ENCODE results near the gene EVC2. TPM values are rescaled to one million over a fixed set of nuclear protein-coding genes. Genes with fewer than 3 reads are reported as not detected.

EVC2 gene
- total RNA-seq, 1 donor from 2014 or later, result 1.1 TPM

- Mint-ChIP-seq H3K4me3 (no peak overlapping the region), H3K36me3 (ENCODE audit: low read depth) (no peaks in the 10 kb centered on the region), H3K9me3 (no peaks in the 10 kb centered on the region), H3K27ac (no peak overlapping the region), H3K4me1 (no peaks in the 10 kb centered on the region), H3K27me3 (no peaks in the 10 kb centered on the region)
- TF ChIP-seq, protein P1, sequence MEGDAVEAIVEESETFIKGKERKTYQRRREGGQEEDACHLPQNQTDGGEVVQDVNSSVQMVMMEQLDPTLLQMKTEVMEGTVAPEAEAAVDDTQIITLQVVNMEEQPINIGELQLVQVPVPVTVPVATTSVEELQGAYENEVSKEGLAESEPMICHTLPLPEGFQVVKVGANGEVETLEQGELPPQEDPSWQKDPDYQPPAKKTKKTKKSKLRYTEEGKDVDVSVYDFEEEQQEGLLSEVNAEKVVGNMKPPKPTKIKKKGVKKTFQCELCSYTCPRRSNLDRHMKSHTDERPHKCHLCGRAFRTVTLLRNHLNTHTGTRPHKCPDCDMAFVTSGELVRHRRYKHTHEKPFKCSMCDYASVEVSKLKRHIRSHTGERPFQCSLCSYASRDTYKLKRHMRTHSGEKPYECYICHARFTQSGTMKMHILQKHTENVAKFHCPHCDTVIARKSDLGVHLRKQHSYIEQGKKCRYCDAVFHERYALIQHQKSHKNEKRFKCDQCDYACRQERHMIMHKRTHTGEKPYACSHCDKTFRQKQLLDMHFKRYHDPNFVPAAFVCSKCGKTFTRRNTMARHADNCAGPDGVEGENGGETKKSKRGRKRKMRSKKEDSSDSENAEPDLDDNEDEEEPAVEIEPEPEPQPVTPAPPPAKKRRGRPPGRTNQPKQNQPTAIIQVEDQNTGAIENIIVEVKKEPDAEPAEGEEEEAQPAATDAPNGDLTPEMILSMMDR (IDR thresholded peaks at IDR 0.05), result no peak
- ATAC-seq (ENCODE audit: low read depth) (no peak), DNase-seq (no peak)
- intact Hi-C loops (cut with micrococcal nuclease), result no loop called here
- CTCF ChIA-PET, result no interaction called here
- POLR2A ChIA-PET, result no interaction called here
These were observed 69.4 kb downstream of the EVC2 start for GRCh38 chr4:5638976-5639375.

GRCh38 chr4:5638316-5638715, 70.0 kb downstream of the EVC2 start:
- H3K9me3 Mint-ChIP-seq, result no peaks in the 10 kb centered on the region
- DNase-seq, result no peak
- no peak overlapping the region for H3K4me3 Mint-ChIP-seq
- no peak for ATAC-seq (ENCODE audit: low read depth)
- TF ChIP-seq, protein P1 (IDR thresholded peaks at IDR 0.05), result no peak
- H3K27me3 Mint-ChIP-seq, result no peaks in the 10 kb centered on the region
- H3K4me1 Mint-ChIP-seq, result no peaks in the 10 kb centered on the region
- ChIA-PET POLR2A (no interaction called here), CTCF (no interaction called here)
- intact Hi-C loops (cut with micrococcal nuclease), result no loop called here
- H3K36me3 Mint-ChIP-seq (ENCODE audit: low read depth), result no peaks in the 10 kb centered on the region
- no peak overlapping the region for H3K27ac Mint-ChIP-seq

GRCh38 chr4:5636766-5637670, 71.3 kb downstream of the EVC2 start:
- no peak overlapping the region for H3K4me3 Mint-ChIP-seq

DNA sequence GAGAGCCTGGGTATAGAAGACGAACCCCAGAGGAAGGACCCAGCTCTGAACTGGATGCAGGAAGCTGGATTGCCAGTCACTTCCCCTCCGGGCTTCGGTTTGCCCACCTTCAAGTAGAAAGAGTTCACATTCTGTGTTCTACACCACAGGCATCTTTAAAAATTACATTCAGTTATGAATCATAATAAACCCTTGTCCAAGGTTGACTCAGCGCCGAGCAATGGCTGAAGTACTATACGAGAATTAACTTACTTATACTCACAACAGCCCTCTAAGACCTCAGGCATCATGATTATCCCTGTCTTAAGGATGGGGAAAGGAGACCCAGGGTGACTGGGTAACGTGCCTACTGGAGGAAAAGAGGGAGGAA, 72.5 kb downstream of the EVC2 start:
- Mint-ChIP-seq H3K36me3 (ENCODE audit: low read depth) (no peaks in the 10 kb centered on the region), H3K27me3 (no peaks in the 10 kb centered on the region), H3K4me3 (no peak overlapping the region), H3K4me1 (no peaks in the 10 kb centered on the region), H3K9me3 (no peaks in the 10 kb centered on the region), H3K27ac (no peak overlapping the region)
- intact Hi-C loops (cut with micrococcal nuclease), result no loop called here
- POLR2A ChIA-PET, result no interaction called here
- TF ChIP-seq, protein P1 (IDR thresholded peaks at IDR 0.05), result no peak
- CTCF ChIA-PET, result no interaction called here
- DNase-seq, result no peak
- no peak for ATAC-seq (ENCODE audit: low read depth)

More at GRCh38 chr4:5636766-5637670, 71.3 kb downstream of the EVC2 start:
- Mint-ChIP-seq H3K27ac (no peak overlapping the region), H3K4me1 (no peaks in the 10 kb centered on the region), H3K36me3 (ENCODE audit: low read depth) (no peaks in the 10 kb centered on the region), H3K27me3 (no peaks in the 10 kb centered on the region), H3K9me3 (no peaks in the 10 kb centered on the region)
- TF ChIP-seq, protein P1 (IDR thresholded peaks at IDR 0.05), result no peak
- POLR2A ChIA-PET, result no interaction called here
- DNase-seq (no peak), ATAC-seq (ENCODE audit: low read depth) (no peak)
- intact Hi-C loops (cut with micrococcal nuclease), result no loop called here
- CTCF ChIA-PET, result no interaction called here

DNA sequence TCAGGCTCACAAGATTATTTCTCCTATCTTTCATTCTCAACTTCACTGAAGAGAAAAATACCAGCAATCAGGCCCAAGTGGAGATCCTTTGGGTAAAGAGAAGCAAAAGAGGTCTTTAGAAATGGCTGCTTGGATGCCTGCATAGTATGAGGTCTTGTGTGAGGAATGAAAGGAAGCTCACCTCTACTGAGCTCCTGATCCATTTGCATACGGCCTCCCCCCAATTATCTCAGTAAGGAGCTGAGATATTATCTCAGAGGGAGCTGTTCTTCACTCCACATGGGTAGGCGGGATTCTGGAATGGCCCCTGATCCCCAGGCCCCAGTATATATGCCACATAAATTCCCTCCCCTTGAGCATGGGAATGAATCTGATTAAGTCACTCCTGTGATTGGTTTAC, 75.8 kb downstream of the EVC2 start:
- H3K4me1 Mint-ChIP-seq, result no peaks in the 10 kb centered on the region
- TF ChIP-seq, protein P1 (IDR thresholded peaks at IDR 0.05), result no peak
- intact Hi-C loops (cut with micrococcal nuclease), result no loop called here
- DNase-seq (no peak), ATAC-seq (ENCODE audit: low read depth) (no peak)
- H3K27me3 Mint-ChIP-seq, result no peaks in the 10 kb centered on the region
- no peaks in the 10 kb centered on the region for H3K9me3 Mint-ChIP-seq
- H3K4me3 Mint-ChIP-seq, result no peak overlapping the region
- CTCF ChIA-PET, result no interaction called here
- POLR2A ChIA-PET, result no interaction called here
- H3K27ac Mint-ChIP-seq, result no peak overlapping the region
- no peaks in the 10 kb centered on the region for H3K36me3 Mint-ChIP-seq (ENCODE audit: low read depth)

Data from activated B cell treated with CpG ODN at 0.5 μM for 24 hours (primary cell).